ENCODE results near the gene GARIN1A.

DNA sequence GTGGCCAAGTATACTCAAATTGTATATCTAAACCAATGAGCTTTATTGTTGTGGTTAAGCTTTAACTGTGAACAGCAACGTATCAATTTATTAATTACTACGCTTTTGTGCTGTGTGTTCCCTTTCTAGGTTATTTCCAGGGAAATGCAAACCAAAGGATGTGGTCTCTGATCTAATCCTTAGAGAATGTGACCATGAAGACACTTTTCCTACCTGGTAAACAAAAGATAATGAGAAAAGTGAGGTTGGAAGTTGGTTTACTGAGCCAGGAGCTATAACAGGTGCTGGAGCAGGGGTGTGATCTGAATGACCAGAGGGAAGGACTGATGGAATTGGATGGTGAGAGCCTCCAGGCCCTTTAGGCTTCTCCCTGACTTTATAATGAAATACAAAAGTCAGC is 41.7 kb downstream of the GARIN1A start:
- TF ChIP-seq POLR2A (IDR thresholded peaks at IDR 0.05; ENCODE audit: low read length) (no peak), GATA1 (IDR thresholded peaks at IDR 0.05; ENCODE audit: low read depth, low read length) (no peak)

All from erythroblast (primary cell).